Dedifferentiated amniotic fluid mesenchymal stem cell (primary cell): ENCODE data around the gene AFAP1L2.

ENCODE experiments used
- DNase-seq: peaks from one replicate; pipeline ENCODE4 v3.0.0-alpha.2; 2016; ENCODE audit errors: extremely low spot score

AFAP1L2 gene

GRCh38 chr10:114289096-114289436, 115.2 kb downstream of the AFAP1L2 start:
- DNase-seq: no peak

- DNase-seq: no peak
Observed at GRCh38 chr10:114288424-114289095, 115.7 kb downstream of the AFAP1L2 start.

- no peak for DNase-seq
Observed at GRCh38 chr10:114286921-114287320, 117.4 kb downstream of the AFAP1L2 start.

GRCh38 chr10:114285961-114286441, 118.3 kb downstream of the AFAP1L2 start:
- DNase-seq: no peak

- DNase-seq: no peak
Observed at GRCh38 chr10:114284346-114285071, 119.8 kb downstream of the AFAP1L2 start.

GRCh38 chr10:114283535-114284234, 120.6 kb downstream of the AFAP1L2 start:
- DNase-seq: no peak

- no peak for DNase-seq
Observed at GRCh38 chr10:114283091-114283490, 121.2 kb downstream of the AFAP1L2 start.

GRCh38 chr10:114282526-114282925, 121.8 kb downstream of the AFAP1L2 start:
- no peak for DNase-seq

- DNase-seq: no peak
Observed at GRCh38 chr10:114281461-114281860, 122.8 kb downstream of the AFAP1L2 start.

GRCh38 chr10:114281006-114281405, 123.3 kb downstream of the AFAP1L2 start:
- no peak for DNase-seq

- DNase-seq: no peak
Observed at GRCh38 chr10:114279901-114280644, 124.2 kb downstream of the AFAP1L2 start.

- no peak for DNase-seq
Observed at GRCh38 chr10:114279289-114279688, 125.0 kb downstream of the AFAP1L2 start.

- DNase-seq: no peak
Observed at GRCh38 chr10:114278884-114279191, 125.5 kb downstream of the AFAP1L2 start.

- DNase-seq: no peak
Observed at GRCh38 chr10:114278140-114278883, 126.0 kb downstream of the AFAP1L2 start.

- no peak for DNase-seq
Observed at GRCh38 chr10:114276671-114277070, 127.6 kb downstream of the AFAP1L2 start.

- no peak for DNase-seq
Observed at GRCh38 chr10:114276066-114276465, 128.2 kb downstream of the AFAP1L2 start.

- no peak for DNase-seq
Observed at GRCh38 chr10:114274616-114275453, 129.5 kb downstream of the AFAP1L2 start.

- DNase-seq: no peak
Observed at GRCh38 chr10:114273910-114274309, 130.4 kb downstream of the AFAP1L2 start.

- no peak for DNase-seq
Observed at GRCh38 chr10:114272696-114273095, 131.6 kb downstream of the AFAP1L2 start.

- DNase-seq: peak; percentile 90
Observed at GRCh38 chr10:114271779-114272167, 132.5 kb downstream of the AFAP1L2 start.
